Lower leg skin (tissue), 3 donors: Measurements from ENCODE around the gene MITF.

Source experiments
- POLR2A ChIP-seq, 2 donors: fragments of 450-650 bp; IDR thresholded peaks; one replicate each; pipeline ENCODE4 v1.6.1; 2016 to 2017; ENCODE audit warnings: antibody characterized with exemption in 2 of 2, mild to moderate bottlenecking in 1 of 2, moderate library complexity in 1 of 2
- TF ChIP-seq, protein P1 (sequence below), 3 donors: fragments of 450-650 bp; IDR thresholded peaks; one replicate each; pipeline ENCODE4 v1.5.1; 2016; ENCODE audit warnings: antibody characterized with exemption in 3 of 3, mild to moderate bottlenecking in 3 of 3, moderate library complexity in 2 of 3

DNA sequence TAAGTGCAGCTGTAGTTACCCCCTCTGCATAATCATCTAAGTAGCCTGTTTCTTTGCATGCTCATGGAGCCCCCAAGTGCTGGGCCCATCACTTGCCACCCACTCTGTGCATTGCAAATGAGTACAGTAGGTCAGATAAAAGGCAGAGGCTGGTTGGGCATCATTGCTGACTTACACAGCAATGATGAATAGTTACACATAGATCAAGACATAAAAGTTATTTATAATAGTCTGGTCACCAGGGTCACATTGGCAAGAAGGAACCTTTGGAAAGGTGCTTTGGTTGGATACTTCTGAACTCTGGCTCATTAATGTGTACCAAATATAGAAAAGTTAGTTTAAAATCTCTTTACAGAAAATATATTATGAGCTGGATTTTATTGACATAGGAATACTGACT, 111.6 kb downstream of the MITF start:
- TF ChIP-seq POLR2A (IDR thresholded peaks at IDR 0.05) = no peak
- TF ChIP-seq, protein P1, sequence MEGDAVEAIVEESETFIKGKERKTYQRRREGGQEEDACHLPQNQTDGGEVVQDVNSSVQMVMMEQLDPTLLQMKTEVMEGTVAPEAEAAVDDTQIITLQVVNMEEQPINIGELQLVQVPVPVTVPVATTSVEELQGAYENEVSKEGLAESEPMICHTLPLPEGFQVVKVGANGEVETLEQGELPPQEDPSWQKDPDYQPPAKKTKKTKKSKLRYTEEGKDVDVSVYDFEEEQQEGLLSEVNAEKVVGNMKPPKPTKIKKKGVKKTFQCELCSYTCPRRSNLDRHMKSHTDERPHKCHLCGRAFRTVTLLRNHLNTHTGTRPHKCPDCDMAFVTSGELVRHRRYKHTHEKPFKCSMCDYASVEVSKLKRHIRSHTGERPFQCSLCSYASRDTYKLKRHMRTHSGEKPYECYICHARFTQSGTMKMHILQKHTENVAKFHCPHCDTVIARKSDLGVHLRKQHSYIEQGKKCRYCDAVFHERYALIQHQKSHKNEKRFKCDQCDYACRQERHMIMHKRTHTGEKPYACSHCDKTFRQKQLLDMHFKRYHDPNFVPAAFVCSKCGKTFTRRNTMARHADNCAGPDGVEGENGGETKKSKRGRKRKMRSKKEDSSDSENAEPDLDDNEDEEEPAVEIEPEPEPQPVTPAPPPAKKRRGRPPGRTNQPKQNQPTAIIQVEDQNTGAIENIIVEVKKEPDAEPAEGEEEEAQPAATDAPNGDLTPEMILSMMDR (IDR thresholded peaks at IDR 0.05) = no peak
